ENCODE data around the gene PTGES3. TPM values are rescaled to one million over a fixed set of nuclear protein-coding genes. Genes with fewer than 3 reads are reported as not detected.
"Not testable (repeated sequence)": the region's sequence is repeated elsewhere in the genome, so short reads cannot be mapped to it uniquely, and the experiment has no call there.

Gene PTGES3
- total RNA-seq, 1 donor from 2014 or later = 72.1 TPM

GRCh38 chr12:56658921-56659320 is 29.2 kb downstream of the PTGES3 start:
- DNase-seq (ENCODE audit: low spot score) (no peak), ATAC-seq (no peak)

GRCh38 chr12:56657416-56658379 is 30.4 kb downstream of the PTGES3 start:
- DNase-seq (ENCODE audit: low spot score) (no peak), ATAC-seq (peak; percentile 27)

- peak; percentile 33 for DNase-seq (ENCODE audit: low spot score)
- not testable (repeated sequence) for ATAC-seq
These were observed 34.3 kb downstream of the PTGES3 start for GRCh38 chr12:56653781-56654180.

GRCh38 chr12:56648023-56648422 is 40.1 kb downstream of the PTGES3 start:
- DNase-seq (ENCODE audit: low spot score) = peak; percentile 35
- ATAC-seq = not testable (repeated sequence)

- ATAC-seq (peak; percentile 97), DNase-seq (ENCODE audit: low spot score) (peak; percentile 97)
These were observed 42.2 kb downstream of the PTGES3 start, which contains the start of gene ATP5F1B for GRCh38 chr12:56645717-56646446. ATP5F1B (minus strand) TSS chr12:56645984; CDS start chr12:56645963, 21 bp downstream.

GRCh38 chr12:56645201-56645716 is 42.8 kb downstream of the PTGES3 start:
- ATAC-seq (peak; percentile 28), DNase-seq (ENCODE audit: low spot score) (peak; percentile 54)

- ATAC-seq (no peak), DNase-seq (ENCODE audit: low spot score) (no peak)
These were observed 43.4 kb downstream of the PTGES3 start for GRCh38 chr12:56644654-56645053.

- no peak for DNase-seq (ENCODE audit: low spot score)
These were observed 46.9 kb downstream of the PTGES3 start for GRCh38 chr12:56641219-56641618.

GRCh38 chr12:56637621-56638020 is 50.5 kb downstream of the PTGES3 start:
- no peak for ATAC-seq
- DNase-seq (ENCODE audit: low spot score) = no peak

More at GRCh38 chr12:56641219-56641618, 46.9 kb downstream of the PTGES3 start:
- ATAC-seq = no peak

- ATAC-seq (peak; percentile 73), DNase-seq (ENCODE audit: low spot score) (peak; percentile 98)
These were observed 51.2 kb downstream of the PTGES3 start for GRCh38 chr12:56636675-56637540.

GRCh38 chr12:56635806-56636674 is 52.0 kb downstream of the PTGES3 start:
- ATAC-seq (peak; percentile 75), DNase-seq (ENCODE audit: low spot score) (peak; percentile 91)

GRCh38 chr12:56634837-56635791 is 53.0 kb downstream of the PTGES3 start:
- peak; percentile 85 for DNase-seq (ENCODE audit: low spot score)
- peak; percentile 57 for ATAC-seq

GRCh38 chr12:56634242-56634836 is 53.7 kb downstream of the PTGES3 start:
- ATAC-seq (peak; percentile 13), DNase-seq (ENCODE audit: low spot score) (peak; percentile 70)

- DNase-seq (ENCODE audit: low spot score) (no peak), ATAC-seq (no peak)
These were observed 54.4 kb downstream of the PTGES3 start for GRCh38 chr12:56633468-56634241.

- no peak for ATAC-seq
- no peak for DNase-seq (ENCODE audit: low spot score)
These were observed 55.2 kb downstream of the PTGES3 start for GRCh38 chr12:56632701-56633467.

Data from left lobe of liver (tissue), 2 donors.